Mammary epithelial cell (primary cell): Measurements from ENCODE around the gene AOAH.

Experiments
- EZH2 ChIP-seq: IDR thresholded peaks from 2 replicates; pipeline ENCODE4 v1.6.1; 2012; ENCODE audit warnings: low read length, inconsistent platforms, borderline replicate concordance
- TF ChIP-seq, protein P1 (sequence below), 2 donors: IDR thresholded peaks in 1 of 2; conservative IDR thresholded peaks in 1 of 2; 2 replicates each; pipeline ENCODE4 v1.5.1; 2011 to 2012; ENCODE audit warnings: inconsistent platforms in 2 of 2, low read length in 2 of 2, mild to moderate bottlenecking in 2 of 2, control low read depth in 1 of 2, low read depth in 1 of 2; ENCODE audit not compliant: insufficient read depth in 1 of 2; ENCODE audit errors: extremely low read depth in 1 of 2

- TF ChIP-seq EZH2, result no peak
- TF ChIP-seq, protein P1, sequence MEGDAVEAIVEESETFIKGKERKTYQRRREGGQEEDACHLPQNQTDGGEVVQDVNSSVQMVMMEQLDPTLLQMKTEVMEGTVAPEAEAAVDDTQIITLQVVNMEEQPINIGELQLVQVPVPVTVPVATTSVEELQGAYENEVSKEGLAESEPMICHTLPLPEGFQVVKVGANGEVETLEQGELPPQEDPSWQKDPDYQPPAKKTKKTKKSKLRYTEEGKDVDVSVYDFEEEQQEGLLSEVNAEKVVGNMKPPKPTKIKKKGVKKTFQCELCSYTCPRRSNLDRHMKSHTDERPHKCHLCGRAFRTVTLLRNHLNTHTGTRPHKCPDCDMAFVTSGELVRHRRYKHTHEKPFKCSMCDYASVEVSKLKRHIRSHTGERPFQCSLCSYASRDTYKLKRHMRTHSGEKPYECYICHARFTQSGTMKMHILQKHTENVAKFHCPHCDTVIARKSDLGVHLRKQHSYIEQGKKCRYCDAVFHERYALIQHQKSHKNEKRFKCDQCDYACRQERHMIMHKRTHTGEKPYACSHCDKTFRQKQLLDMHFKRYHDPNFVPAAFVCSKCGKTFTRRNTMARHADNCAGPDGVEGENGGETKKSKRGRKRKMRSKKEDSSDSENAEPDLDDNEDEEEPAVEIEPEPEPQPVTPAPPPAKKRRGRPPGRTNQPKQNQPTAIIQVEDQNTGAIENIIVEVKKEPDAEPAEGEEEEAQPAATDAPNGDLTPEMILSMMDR (conservative IDR thresholded peaks at IDR 0.05 in 1 of 2, IDR thresholded peaks at IDR 0.05 in 1 of 2; ENCODE audit: extremely low read depth in 1 of 2, insufficient read depth in 1 of 2, low read depth in 1 of 2, low read length in 2 of 2), result no peak
Measured at GRCh38 chr7:36730046-36730445, 5.8 kb upstream of the AOAH start.
